HG02610 (cell line): ENCODE measurements around the gene LRMDA.

Source experiments
- ATAC-seq: cut with Tn5 transposase; IDR thresholded peaks from one replicate; pipeline ENCODE4 v1.9.1; 2021; ENCODE audit warnings: mild to moderate bottlenecking, moderate library complexity; ENCODE audit not compliant: unreplicated experiment

Gene LRMDA

GRCh38 chr10:75418712-75419111 is 12.7 kb upstream of the LRMDA start:
- ATAC-seq: no peak

DNA sequence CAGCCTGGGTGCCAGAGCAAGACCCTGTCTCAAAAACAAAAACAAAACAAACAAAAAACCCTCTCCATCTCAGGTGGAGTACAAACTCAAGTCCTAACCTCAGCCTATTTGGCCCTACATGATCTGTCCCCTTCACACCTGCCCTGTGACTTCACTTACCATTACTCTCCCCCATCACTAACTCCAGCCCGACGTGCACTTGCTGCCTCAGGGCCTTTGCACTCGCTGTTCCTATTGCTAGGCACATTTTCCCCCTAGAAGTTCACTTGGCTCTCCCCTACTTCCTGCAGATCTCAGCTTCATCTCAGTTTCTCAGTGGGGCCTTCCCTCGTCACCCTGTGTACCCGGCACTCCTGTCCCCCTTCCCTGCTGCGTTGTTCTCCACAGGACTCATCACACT is 8.5 kb upstream of the LRMDA start:
- no peak for ATAC-seq

- ATAC-seq: no peak
Observed at GRCh38 chr10:75424571-75424970, 6.9 kb upstream of the LRMDA start.

DNA sequence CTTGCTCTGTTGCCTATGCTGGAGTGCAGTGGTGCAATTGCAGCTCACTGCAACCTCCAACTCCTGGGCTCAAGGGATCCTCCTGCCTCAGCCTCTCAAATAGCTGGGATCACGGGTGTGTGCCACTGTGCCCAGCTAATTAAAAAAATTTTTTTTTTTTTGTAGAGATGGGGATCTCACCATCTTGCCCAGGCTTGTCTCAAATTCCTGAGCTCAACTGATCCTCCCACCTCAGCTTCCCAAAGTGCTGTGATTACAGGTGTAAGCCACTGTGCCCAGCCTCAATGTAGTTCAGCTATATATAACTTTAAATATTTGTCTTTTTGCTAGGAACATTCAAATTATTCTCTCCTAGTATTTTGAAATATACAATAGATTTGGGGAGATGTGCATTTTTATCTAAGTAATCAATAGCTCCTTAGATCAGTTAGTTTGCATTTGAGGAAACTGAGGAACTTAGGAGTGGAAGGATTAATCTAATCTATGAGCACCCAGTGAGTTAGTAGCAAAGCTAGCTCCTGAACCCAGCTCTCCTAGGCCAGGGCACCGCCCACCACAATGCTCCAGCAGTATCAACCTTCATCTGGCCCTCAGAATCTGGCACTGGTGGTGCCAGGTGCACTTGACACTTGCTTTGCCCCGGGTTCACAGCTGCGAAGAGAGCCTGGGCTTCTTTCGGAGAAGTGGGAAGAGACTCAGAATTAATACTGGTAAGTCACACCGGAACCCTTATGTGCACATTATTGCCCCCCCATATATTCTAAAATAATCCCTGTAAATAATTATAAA is 5.9 kb upstream of the LRMDA start:
- ATAC-seq: no peak

DNA sequence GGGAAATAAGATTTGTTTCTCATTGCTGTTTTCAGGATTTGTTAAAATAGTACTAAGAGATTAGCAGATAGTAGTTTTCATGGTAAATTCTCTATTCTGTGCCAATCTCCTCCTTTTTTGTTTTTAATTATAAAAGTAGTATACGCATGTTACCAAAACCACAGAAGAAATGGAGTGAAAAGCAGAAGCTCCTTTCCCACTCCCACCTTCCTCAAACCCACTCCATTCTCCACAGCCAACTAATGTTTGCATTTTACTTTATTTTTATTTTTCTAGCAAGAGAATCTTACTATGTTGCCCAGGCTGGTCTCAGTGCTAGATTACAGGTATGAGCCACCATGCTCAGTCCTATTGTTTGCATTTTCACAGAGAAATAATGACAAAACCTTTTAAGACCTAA is 4.5 kb upstream of the LRMDA start:
- no peak for ATAC-seq

DNA sequence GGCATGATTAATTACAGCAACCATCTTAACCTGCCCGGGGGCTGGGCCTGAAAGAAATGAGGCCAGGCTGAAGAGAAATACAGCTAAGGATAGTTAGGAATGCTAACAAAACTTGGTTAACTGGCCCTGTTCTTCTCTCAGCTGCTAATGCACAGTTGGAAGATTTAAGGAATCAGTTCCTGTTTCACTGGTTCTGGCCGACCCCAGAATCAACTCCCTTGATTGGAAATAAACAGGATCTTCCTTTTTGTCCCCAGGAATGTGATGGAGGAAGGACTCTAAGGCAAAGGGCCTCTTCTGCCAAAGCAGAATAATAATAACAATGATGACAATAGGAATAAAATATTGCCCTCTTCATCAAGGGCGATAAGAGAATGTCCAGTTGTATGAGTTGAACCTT is 3.5 kb upstream of the LRMDA start:
- ATAC-seq: no peak

DNA sequence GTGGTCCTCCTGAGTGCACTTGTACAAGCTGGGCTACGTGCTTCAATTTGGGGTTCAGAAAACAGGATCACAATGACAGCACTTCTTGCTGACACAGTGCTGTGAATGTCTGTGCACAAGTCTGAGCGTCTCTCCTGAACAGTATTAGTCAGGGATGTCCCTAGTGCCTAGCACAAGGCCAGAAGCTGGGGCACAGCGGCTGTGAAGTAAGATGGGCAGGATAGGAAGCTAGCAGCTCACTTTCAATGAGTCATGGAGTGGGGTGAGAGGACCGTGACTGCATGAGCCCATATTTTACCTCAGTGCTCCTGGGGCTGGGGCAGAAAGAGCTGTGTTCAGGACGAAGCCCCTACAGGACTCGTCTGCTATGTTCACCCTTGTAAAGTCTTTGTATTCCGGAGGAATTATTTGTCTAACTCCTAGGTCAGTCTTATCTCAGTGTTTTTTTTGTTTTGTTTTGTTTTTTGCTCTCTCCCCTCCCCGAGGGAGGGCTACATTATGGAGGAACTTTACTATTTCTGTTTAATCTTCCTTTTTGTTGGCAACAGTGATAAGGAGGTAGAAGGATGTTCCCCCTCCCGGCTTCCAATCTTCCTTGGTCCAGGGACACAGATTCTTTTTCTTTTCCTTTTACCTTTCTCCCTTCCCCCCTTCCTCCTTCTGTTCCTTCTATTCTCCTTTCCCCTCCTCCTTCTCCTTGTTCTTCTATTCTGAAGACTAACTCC is 2.8 kb upstream of the LRMDA start:
- no peak for ATAC-seq

- ATAC-seq: no peak
Observed at GRCh38 chr10:75429159-75429827, 2.1 kb upstream of the LRMDA start.

GRCh38 chr10:75430000-75430763 is 1.2 kb upstream of the LRMDA start:
- no peak for ATAC-seq

DNA sequence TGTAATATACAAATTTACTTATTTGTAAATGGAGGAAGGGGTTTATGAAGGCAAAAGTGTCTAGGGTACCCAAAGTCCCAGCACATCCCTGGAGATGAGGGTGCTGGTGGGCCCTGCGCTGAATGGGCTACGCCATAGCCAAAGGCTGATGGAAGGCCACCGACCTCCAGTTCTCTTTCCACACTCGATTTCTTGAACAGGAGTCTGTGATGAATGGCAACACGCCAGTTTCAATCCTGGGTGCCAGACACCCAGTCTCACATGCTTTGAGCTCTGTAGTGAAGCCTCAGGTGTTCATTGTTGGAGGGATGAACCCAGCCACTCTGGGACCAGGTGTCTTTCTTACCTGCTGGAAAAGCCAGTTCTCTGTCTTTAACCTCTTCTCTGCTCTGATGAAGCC is 752 bp downstream of the LRMDA start:
- ATAC-seq: no peak

DNA sequence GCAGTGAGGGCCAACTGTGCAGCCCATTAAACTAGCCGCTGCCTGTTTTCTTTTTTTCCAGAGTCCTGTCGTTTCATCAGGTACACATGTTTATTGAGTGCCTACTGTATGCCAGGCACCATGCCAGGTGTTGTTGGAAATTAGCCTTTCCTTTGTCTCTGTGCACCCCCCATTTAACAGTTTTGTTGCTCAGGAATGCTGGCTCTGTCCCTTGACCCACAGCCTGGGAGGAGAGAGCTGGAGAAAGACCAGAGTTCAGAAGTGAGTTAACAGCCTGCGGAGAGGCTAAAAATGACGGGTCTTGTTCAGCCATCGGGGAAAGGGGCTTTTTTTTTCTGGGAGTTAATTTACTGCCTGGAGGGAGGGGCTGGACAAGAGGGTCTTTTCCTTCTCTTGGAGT is 1.3 kb downstream of the LRMDA start:
- ATAC-seq: no peak

GRCh38 chr10:75433216-75433615 is 1.8 kb downstream of the LRMDA start:
- no peak for ATAC-seq

- no peak for ATAC-seq
Observed at GRCh38 chr10:75434291-75434690, 2.9 kb downstream of the LRMDA start.

- no peak for ATAC-seq
Observed at GRCh38 chr10:75435291-75435690, 3.9 kb downstream of the LRMDA start.

DNA sequence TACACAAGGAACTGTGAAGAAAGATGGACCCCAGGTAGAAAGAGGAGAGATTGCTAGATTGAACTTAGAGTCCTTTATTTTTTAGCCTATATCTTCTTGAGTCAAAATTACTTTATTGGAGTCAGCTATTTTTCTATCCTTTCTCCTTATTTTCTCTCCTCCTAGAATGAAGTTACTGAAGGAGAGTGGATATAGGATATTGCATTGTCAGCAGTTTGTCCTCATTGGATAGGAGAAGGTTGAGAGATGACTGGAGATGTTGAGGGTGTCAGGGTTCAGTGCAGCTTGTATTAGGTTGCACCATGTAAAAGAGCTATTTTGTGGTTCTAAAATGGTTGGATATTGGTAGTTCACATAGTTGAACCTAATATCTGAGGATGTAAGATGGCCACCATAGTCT is 5.5 kb downstream of the LRMDA start:
- ATAC-seq: no peak

GRCh38 chr10:75437693-75438092 is 6.3 kb downstream of the LRMDA start:
- no peak for ATAC-seq

GRCh38 chr10:75438275-75438674 is 6.9 kb downstream of the LRMDA start:
- no peak for ATAC-seq

DNA sequence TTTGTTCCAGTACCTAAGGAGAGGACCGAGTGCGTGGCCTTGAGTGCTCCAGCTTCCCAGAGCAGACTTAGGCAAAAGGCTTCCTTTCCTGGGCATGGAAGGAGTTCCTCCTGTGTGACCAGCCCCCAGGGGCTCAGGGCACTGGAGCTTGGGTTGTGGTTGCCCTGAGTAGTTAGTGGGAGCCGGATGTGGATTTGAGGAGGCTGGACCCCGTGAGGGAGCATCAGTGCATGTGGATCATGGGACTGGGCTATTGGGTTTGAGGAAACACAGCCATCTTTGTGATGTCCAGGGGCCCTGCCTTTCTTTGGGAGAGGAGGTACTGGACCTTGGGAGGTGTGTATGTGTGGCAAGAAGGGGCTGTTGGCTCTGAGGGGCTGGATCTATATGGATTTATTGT is 8.4 kb downstream of the LRMDA start:
- ATAC-seq: no peak

- no peak for ATAC-seq
Observed at GRCh38 chr10:75440271-75440793, 8.9 kb downstream of the LRMDA start.

GRCh38 chr10:75441196-75441595 is 9.8 kb downstream of the LRMDA start:
- no peak for ATAC-seq

DNA sequence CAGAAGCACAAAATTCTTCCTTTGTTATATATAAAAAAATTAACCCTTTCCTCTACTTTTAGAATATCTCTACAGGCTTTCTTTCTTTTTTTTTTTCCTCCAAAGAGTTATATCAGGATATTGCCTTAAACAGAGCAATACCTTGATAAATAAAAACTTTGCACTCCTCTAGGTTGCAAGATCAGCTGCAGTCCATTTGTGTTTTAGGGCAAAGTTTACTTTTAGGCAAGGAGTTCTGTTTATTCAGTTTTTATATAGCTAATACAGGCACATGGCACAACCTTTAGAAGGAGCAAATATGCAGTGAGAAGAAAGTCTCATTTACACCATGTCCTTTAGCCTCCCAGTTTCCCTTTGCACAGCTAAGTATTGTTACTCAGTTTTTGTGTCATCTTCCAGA is 10.3 kb downstream of the LRMDA start:
- ATAC-seq: no peak
